ENCODE data around the gene GNAO1.

GRCh38 chr16:56286809-56287208 lies 95.5 kb downstream of the GNAO1 start:
- no peak for TF ChIP-seq GATA2 (IDR thresholded peaks at IDR 0.05; ENCODE audit: low read depth, low read length)
- TF ChIP-seq GATA3 (IDR thresholded peaks at IDR 0.05; ENCODE audit: low read depth, low read length), result no peak
